GM23338 (cell line): ENCODE results near the gene TMEM201. TPM values are rescaled to one million over a fixed set of nuclear protein-coding genes. Genes with fewer than 3 reads are reported as not detected.

Experiments used
- ATAC-seq: fragments of 200-7000 bp; cut with Tn5 transposase; 3 replicates; pipeline ENCODE4 v1.9.1; 2020
- DNase-seq: peaks from one replicate; pipeline ENCODE4 v3.0.0-alpha.2; 2015; ENCODE audit warnings: low spot score
- H2AFZ ChIP-seq: fragments of 200-600 bp; sonication (generic); 2 replicates; pipeline ENCODE4 v1.8.0; 2016; ENCODE audit warnings: antibody characterized with exemption, mild to moderate bottlenecking, moderate library complexity
- H3F3A ChIP-seq: fragments of 200-600 bp; sonication (generic); replicated peaks from 2 replicates; pipeline ENCODE4 v1.8.0; 2017; ENCODE audit warnings: antibody characterized with exemption, mixed run types, low read depth
- H3K27ac ChIP-seq: fragments of 200-600 bp; sonication (generic); 2 replicates; pipeline ENCODE4 v1.6.1; 2016; ENCODE audit warnings: low read depth
- H3K27me3 ChIP-seq: fragments of 200-600 bp; sonication (generic); 2 replicates; pipeline ENCODE4 v1.8.0; 2016; ENCODE audit warnings: mild to moderate bottlenecking, mixed run types, moderate library complexity; ENCODE audit not compliant: insufficient read depth
- H3K36me3 ChIP-seq: fragments of 200-600 bp; sonication (generic); 2 replicates; pipeline ENCODE4 v1.8.0; 2016; ENCODE audit warnings: mild to moderate bottlenecking; ENCODE audit not compliant: insufficient read depth
- H3K4me1 ChIP-seq: fragments of 200-600 bp; sonication (generic); 2 replicates; pipeline ENCODE4 v1.8.0; 2016; ENCODE audit warnings: mild to moderate bottlenecking, moderate library complexity; ENCODE audit not compliant: insufficient read depth
- H3K4me2 ChIP-seq: fragments of 200-600 bp; sonication (generic); 2 replicates; pipeline ENCODE4 v1.7.1; 2017; ENCODE audit warnings: mixed run types
- H3K4me3 ChIP-seq: fragments of 200-600 bp; sonication (generic); 2 replicates; pipeline ENCODE4 v1.6.1; 2016; ENCODE audit warnings: mixed run types
- H3K79me2 ChIP-seq: fragments of 200-600 bp; sonication (generic); replicated peaks from 2 replicates; pipeline ENCODE4 v1.8.0; 2017; ENCODE audit warnings: mild to moderate bottlenecking; ENCODE audit not compliant: insufficient read depth
- H3K9me2 ChIP-seq: fragments of 200-600 bp; sonication (generic); 2 replicates; pipeline ENCODE4 v1.8.0; 2017; ENCODE audit not compliant: insufficient read depth
- H4K20me1 ChIP-seq: fragments of 200-600 bp; sonication (generic); replicated peaks from 2 replicates; pipeline ENCODE4 v1.8.0; 2017; ENCODE audit warnings: mild to moderate bottlenecking; ENCODE audit not compliant: insufficient read depth
- H3K27ac Mint-ChIP-seq: 2 replicates; pipeline ENCODE4 v1.8.0; 2020; ENCODE audit warnings: inconsistent platforms, mild to moderate bottlenecking, moderate library complexity, mixed read lengths
- H3K27me3 Mint-ChIP-seq: 3 replicates; pipeline ENCODE4 v1.8.0; 2022; ENCODE audit warnings: low read depth, mild to moderate bottlenecking, moderate library complexity, mixed read lengths, inconsistent platforms; ENCODE audit not compliant: insufficient read depth, poor library complexity
- H3K36me3 Mint-ChIP-seq: 3 replicates; pipeline ENCODE4 v1.8.0; 2021; ENCODE audit warnings: low read depth, mild to moderate bottlenecking, inconsistent platforms, moderate library complexity, mixed read lengths
- H3K4me1 Mint-ChIP-seq: 3 replicates; pipeline ENCODE4 v1.8.0; 2020; ENCODE audit warnings: mild to moderate bottlenecking, inconsistent platforms, mixed read lengths
- H3K4me3 Mint-ChIP-seq: 3 replicates; pipeline ENCODE4 v1.8.0; 2021; ENCODE audit warnings: moderate library complexity, mild to moderate bottlenecking, inconsistent platforms, mixed read lengths
- H3K9me3 Mint-ChIP-seq: 3 replicates; pipeline ENCODE4 v1.8.0; 2020; ENCODE audit warnings: moderate library complexity, mild to moderate bottlenecking, inconsistent platforms, mixed read lengths
- CREB1 ChIP-seq: fragments of 250-450 bp; sonication (Bioruptor Pico); IDR thresholded peaks from 2 replicates; pipeline ENCODE4 v1.5.0; 2020; ENCODE audit warnings: low read depth, mild to moderate bottlenecking, moderate library complexity
- CTCF ChIP-seq, 2 experiments: fragments of 200-600 bp in 1 of 2; sonication (generic) in 1 of 2; conservative IDR thresholded peaks; 2 replicates each; pipeline versions ENCODE4 v1.5.1 to v1.6.1; 2016 to 2017; ENCODE audit warnings: antibody characterized with exemption in 2 of 2, low read depth in 2 of 2, mild to moderate bottlenecking in 2 of 2, moderate library complexity in 1 of 2
- ETS1 ChIP-seq: IDR thresholded peaks from 2 replicates; pipeline ENCODE4 v1.6.1; 2016; ENCODE audit warnings: antibody characterized with exemption
- EZH2 ChIP-seq: fragments of 200-600 bp; sonication (generic); IDR thresholded peaks from one replicate; pipeline ENCODE4 v1.8.0; 2017; ENCODE audit warnings: antibody characterized with exemption, mild to moderate bottlenecking, low read depth; ENCODE audit not compliant: unreplicated experiment
- EZH2phosphoT487 ChIP-seq: fragments of 200-600 bp; sonication (generic); IDR thresholded peaks from one replicate; pipeline ENCODE4 v1.8.1; 2018; ENCODE audit warnings: antibody characterized with exemption; ENCODE audit not compliant: unreplicated experiment
- JUNB ChIP-seq: IDR thresholded peaks from one replicate; pipeline ENCODE4 v1.6.1; 2016; ENCODE audit warnings: antibody characterized with exemption; ENCODE audit not compliant: unreplicated experiment
- NANOG ChIP-seq: IDR thresholded peaks from 2 replicates; pipeline ENCODE4 v1.6.1; 2016; ENCODE audit warnings: antibody characterized with exemption, borderline replicate concordance
- POLR2AphosphoS5 ChIP-seq: IDR thresholded peaks from 2 replicates; pipeline ENCODE4 v1.6.1; 2016; ENCODE audit warnings: antibody characterized with exemption, low read depth
- STAT1 ChIP-seq: IDR thresholded peaks from one replicate; pipeline ENCODE4 v1.6.1; 2016; ENCODE audit warnings: antibody characterized with exemption; ENCODE audit not compliant: unreplicated experiment
- ZNF114 ChIP-seq: fragments of 250-450 bp; sonication (Bioruptor Pico); IDR thresholded peaks from 2 replicates; pipeline ENCODE4 v1.5.0; 2020; ENCODE audit warnings: mild to moderate bottlenecking, moderate library complexity
- ZNF331 ChIP-seq: fragments of 250-450 bp; sonication (Bioruptor Pico); IDR thresholded peaks from 2 replicates; pipeline ENCODE4 v1.5.0; 2020; ENCODE audit warnings: low read depth, mild to moderate bottlenecking, moderate library complexity
- polyA plus RNA-seq: library from polyadenylated mRNA; unstranded; fragments of >200 nt; fragmentation: Nextera tagmentation; extraction: Ambion mirVana; gene quantifications from 2 replicates; pipeline ENCODE4 v1.2.1, GENCODE V29; 2016
- total RNA-seq: library from RNA; depleted of rRNA; stranded (reverse); fragments of >200 nt; shearing (Covaris generic); gene quantifications from 2 replicates; pipeline ENCODE4 v1.2.3, GENCODE V29; 2014
- TF ChIP-seq, protein P1 (sequence below): fragments of 250-450 bp; sonication (Bioruptor Pico); IDR thresholded peaks from 2 replicates; pipeline ENCODE4 v1.5.0; 2020; ENCODE audit warnings: mild to moderate bottlenecking, moderate library complexity

Gene TMEM201
- total and polyA plus RNA-seq, 2 experiments from 2014 or later, result 11.6 to 27.2 TPM

- H3K36me3 Mint-ChIP-seq, result peaks cover 26% of the 10 kb centered on the region
- Histone ChIP-seq H3K36me3 (no peaks in the 10 kb centered on the region; the same call in 1 of the 2 replicates), H3K9me2 (no peaks in the 10 kb centered on the region), H3K4me2 (no peak overlapping the region), H3K27ac (no peak overlapping the region), H4K20me1 (peaks cover 32% of the 10 kb centered on the region), H3F3A (no peaks in the 10 kb centered on the region), H3K4me1 (peaks cover 18% of the 10 kb centered on the region), H3K27me3 (no peaks in the 10 kb centered on the region), H2AFZ (no peak overlapping the region), H3K79me2 (peaks cover 76% of the 10 kb centered on the region), H3K4me3 (no peak overlapping the region)
- H3K4me3 Mint-ChIP-seq, result peak overlapping the region; percentile 40; the same call in 1 of the 3 replicates
- TF ChIP-seq POLR2AphosphoS5, result no peak
- no peak for TF ChIP-seq STAT1
- no peak for TF ChIP-seq EZH2
- TF ChIP-seq JUNB, result no peak
- peaks cover 15% of the 10 kb centered on the region for H3K27me3 Mint-ChIP-seq
- DNase-seq (no peak), ATAC-seq (no peak)
- no peak overlapping the region for H3K27ac Mint-ChIP-seq
- peaks cover 26% of the 10 kb centered on the region for H3K4me1 Mint-ChIP-seq
- no peaks in the 10 kb centered on the region; the same call in 2 of the 3 replicates for H3K9me3 Mint-ChIP-seq
These were observed 46.3 kb upstream of the TMEM201 start for GRCh38 chr1:9542430-9542829.

GRCh38 chr1:9544926-9545325 is 43.8 kb upstream of the TMEM201 start:
- H3K27ac ChIP-seq, result no peak overlapping the region
- TF ChIP-seq CREB1 (CRISPR knock-in tag), result no peak
- no peak for TF ChIP-seq POLR2AphosphoS5
- TF ChIP-seq NANOG, result no peak
- TF ChIP-seq STAT1, result no peak
- TF ChIP-seq, protein P1, sequence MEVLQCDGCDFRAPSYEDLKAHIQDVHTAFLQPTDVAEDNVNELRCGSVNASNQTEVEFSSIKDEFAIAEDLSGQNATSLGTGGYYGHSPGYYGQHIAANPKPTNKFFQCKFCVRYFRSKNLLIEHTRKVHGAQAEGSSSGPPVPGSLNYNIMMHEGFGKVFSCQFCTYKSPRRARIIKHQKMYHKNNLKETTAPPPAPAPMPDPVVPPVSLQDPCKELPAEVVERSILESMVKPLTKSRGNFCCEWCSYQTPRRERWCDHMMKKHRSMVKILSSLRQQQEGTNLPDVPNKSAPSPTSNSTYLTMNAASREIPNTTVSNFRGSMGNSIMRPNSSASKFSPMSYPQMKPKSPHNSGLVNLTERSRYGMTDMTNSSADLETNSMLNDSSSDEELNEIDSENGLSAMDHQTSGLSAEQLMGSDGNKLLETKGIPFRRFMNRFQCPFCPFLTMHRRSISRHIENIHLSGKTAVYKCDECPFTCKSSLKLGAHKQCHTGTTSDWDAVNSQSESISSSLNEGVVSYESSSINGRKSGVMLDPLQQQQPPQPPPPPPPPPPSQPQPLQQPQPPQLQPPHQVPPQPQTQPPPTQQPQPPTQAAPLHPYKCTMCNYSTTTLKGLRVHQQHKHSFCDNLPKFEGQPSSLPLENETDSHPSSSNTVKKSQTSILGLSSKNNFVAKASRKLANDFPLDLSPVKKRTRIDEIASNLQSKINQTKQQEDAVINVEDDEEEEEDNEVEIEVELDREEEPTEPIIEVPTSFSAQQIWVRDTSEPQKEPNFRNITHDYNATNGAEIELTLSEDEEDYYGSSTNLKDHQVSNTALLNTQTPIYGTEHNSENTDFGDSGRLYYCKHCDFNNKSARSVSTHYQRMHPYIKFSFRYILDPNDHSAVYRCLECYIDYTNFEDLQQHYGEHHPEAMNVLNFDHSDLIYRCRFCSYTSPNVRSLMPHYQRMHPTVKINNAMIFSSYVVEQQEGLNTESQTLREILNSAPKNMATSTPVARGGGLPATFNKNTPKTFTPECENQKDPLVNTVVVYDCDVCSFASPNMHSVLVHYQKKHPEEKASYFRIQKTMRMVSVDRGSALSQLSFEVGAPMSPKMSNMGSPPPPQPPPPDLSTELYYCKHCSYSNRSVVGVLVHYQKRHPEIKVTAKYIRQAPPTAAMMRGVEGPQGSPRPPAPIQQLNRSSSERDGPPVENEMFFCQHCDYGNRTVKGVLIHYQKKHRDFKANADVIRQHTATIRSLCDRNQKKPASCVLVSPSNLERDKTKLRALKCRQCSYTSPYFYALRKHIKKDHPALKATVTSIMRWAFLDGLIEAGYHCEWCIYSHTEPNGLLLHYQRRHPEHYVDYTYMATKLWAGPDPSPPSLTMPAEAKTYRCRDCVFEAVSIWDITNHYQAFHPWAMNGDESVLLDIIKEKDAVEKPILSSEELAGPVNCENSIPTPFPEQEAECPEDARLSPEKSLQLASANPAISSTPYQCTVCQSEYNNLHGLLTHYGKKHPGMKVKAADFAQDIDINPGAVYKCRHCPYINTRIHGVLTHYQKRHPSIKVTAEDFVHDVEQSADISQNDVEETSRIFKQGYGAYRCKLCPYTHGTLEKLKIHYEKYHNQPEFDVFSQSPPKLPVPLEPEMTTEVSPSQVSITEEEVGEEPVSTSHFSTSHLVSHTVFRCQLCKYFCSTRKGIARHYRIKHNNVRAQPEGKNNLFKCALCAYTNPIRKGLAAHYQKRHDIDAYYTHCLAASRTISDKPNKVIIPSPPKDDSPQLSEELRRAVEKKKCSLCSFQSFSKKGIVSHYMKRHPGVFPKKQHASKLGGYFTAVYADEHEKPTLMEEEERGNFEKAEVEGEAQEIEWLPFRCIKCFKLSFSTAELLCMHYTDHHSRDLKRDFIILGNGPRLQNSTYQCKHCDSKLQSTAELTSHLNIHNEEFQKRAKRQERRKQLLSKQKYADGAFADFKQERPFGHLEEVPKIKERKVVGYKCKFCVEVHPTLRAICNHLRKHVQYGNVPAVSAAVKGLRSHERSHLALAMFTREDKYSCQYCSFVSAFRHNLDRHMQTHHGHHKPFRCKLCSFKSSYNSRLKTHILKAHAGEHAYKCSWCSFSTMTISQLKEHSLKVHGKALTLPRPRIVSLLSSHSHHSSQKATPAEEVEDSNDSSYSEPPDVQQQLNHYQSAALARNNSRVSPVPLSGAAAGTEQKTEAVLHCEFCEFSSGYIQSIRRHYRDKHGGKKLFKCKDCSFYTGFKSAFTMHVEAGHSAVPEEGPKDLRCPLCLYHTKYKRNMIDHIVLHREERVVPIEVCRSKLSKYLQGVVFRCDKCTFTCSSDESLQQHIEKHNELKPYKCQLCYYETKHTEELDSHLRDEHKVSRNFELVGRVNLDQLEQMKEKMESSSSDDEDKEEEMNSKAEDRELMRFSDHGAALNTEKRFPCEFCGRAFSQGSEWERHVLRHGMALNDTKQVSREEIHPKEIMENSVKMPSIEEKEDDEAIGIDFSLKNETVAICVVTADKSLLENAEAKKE (CRISPR knock-in tag), result no peak
- no peak for TF ChIP-seq EZH2phosphoT487
- TF ChIP-seq ZNF331, result no peak
- no peak for TF ChIP-seq ZNF114
- no peak for TF ChIP-seq CTCF (conservative IDR thresholded peaks at IDR 0.05; ENCODE audit: low read depth in 2 of 2)
- TF ChIP-seq ETS1, result no peak
- no peak for TF ChIP-seq JUNB

More at GRCh38 chr1:9544926-9545325, 43.8 kb upstream of the TMEM201 start:
- H3K4me2 ChIP-seq, result no peak overlapping the region
- no peak overlapping the region for H3K4me3 ChIP-seq
- Mint-ChIP-seq H3K9me3 (no peaks in the 10 kb centered on the region; the same call in 2 of the 3 replicates), H3K27me3 (peaks cover 12% of the 10 kb centered on the region), H3K4me3 (no peak overlapping the region), H3K27ac (no peak overlapping the region), H3K36me3 (peaks cover 32% of the 10 kb centered on the region), H3K4me1 (peaks cover 14% of the 10 kb centered on the region)
- DNase-seq (no peak), ATAC-seq (no peak)
- H4K20me1 ChIP-seq, result peaks cover 48% of the 10 kb centered on the region
- 0 out of 2 replicates have a peak, but pooled peaks cover 7% of the 10 kb centered on the region for H3K4me1 ChIP-seq
- H3K9me2 ChIP-seq, result no peaks in the 10 kb centered on the region
- H3K79me2 ChIP-seq, result peaks cover 97% of the 10 kb centered on the region
- no peak overlapping the region for H2AFZ ChIP-seq
- H3F3A ChIP-seq, result no peaks in the 10 kb centered on the region
- no peaks in the 10 kb centered on the region for H3K27me3 ChIP-seq
- H3K36me3 ChIP-seq, result no peaks in the 10 kb centered on the region; the same call in 1 of the 2 replicates
